ENCODE data around the gene EARS2. TPM values are rescaled to one million over a fixed set of nuclear protein-coding genes. Genes with fewer than 3 reads are reported as not detected.
"Not testable (repeated sequence)": the region's sequence is repeated elsewhere in the genome, so short reads cannot be mapped to it uniquely, and the experiment has no call there.

The EARS2 gene
- total RNA-seq, 1 donor, result 32.6 TPM

GRCh38 chr16:23485841-23486240 is 71.3 kb downstream of the EARS2 start:
- no peaks in the 10 kb centered on the region for H3K4me1 ChIP-seq (ENCODE audit: insufficient read depth, low read length)
- H3K79me2 ChIP-seq (ENCODE audit: insufficient read depth, low read length), result no peaks in the 10 kb centered on the region
- H3K27ac ChIP-seq (ENCODE audit: low read depth, low read length), result no peak overlapping the region
- H3K4me2 ChIP-seq (ENCODE audit: insufficient read depth, low read length), result no peak overlapping the region
- peaks cover 3% of the 10 kb centered on the region for H4K20me1 ChIP-seq (ENCODE audit: insufficient read depth, low read length)
- TF ChIP-seq, protein P1, sequence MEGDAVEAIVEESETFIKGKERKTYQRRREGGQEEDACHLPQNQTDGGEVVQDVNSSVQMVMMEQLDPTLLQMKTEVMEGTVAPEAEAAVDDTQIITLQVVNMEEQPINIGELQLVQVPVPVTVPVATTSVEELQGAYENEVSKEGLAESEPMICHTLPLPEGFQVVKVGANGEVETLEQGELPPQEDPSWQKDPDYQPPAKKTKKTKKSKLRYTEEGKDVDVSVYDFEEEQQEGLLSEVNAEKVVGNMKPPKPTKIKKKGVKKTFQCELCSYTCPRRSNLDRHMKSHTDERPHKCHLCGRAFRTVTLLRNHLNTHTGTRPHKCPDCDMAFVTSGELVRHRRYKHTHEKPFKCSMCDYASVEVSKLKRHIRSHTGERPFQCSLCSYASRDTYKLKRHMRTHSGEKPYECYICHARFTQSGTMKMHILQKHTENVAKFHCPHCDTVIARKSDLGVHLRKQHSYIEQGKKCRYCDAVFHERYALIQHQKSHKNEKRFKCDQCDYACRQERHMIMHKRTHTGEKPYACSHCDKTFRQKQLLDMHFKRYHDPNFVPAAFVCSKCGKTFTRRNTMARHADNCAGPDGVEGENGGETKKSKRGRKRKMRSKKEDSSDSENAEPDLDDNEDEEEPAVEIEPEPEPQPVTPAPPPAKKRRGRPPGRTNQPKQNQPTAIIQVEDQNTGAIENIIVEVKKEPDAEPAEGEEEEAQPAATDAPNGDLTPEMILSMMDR (IDR thresholded peaks at IDR 0.05; ENCODE audit: extremely low read depth, low read depth, low read length), result no peak
- H3K4me3 ChIP-seq (ENCODE audit: insufficient read depth, low read length), result no peak overlapping the region
- H3K9me3 ChIP-seq (ENCODE audit: low read depth, low read length), result no peaks in the 10 kb centered on the region
- no peak for DNase-seq (ENCODE audit: insufficient read length, low spot score, missing footprints)
- H2AFZ ChIP-seq (ENCODE audit: low read length), result no peak overlapping the region
- no peaks in the 10 kb centered on the region for H3K27me3 ChIP-seq (ENCODE audit: insufficient read depth, low read length)
- peaks cover 69% of the 10 kb centered on the region for H3K36me3 ChIP-seq (ENCODE audit: insufficient read depth, low read length)

DNA sequence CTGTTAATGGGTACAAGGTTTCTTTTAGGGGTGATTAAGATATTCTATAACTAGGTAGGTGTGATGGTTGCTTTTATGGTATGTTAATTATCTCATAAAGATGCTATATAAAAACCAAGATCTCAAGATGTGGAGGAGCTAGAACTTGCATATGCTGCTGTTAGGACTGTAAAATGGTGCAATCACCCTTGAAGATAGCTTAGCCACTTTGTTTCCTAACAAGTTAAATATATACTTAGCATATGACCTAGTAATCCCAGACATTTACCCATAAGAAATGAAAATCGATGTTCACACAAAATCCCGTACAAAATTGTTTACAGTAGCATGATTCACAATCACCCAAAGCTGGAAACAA is 71.9 kb downstream of the EARS2 start:
- no peaks in the 10 kb centered on the region for H3K79me2 ChIP-seq (ENCODE audit: insufficient read depth, low read length)
- H3K4me1 ChIP-seq (ENCODE audit: insufficient read depth, low read length), result no peaks in the 10 kb centered on the region
- no peak overlapping the region for H3K4me2 ChIP-seq (ENCODE audit: insufficient read depth, low read length)
- H3K36me3 ChIP-seq (ENCODE audit: insufficient read depth, low read length), result peaks cover 73% of the 10 kb centered on the region
- H3K27me3 ChIP-seq (ENCODE audit: insufficient read depth, low read length), result no peaks in the 10 kb centered on the region
- H2AFZ ChIP-seq (ENCODE audit: low read length), result no peak overlapping the region
- H3K4me3 ChIP-seq (ENCODE audit: insufficient read depth, low read length), result no peak overlapping the region
- peaks cover 5% of the 10 kb centered on the region for H4K20me1 ChIP-seq (ENCODE audit: insufficient read depth, low read length)
- H3K27ac ChIP-seq (ENCODE audit: low read depth, low read length), result no peak overlapping the region
- DNase-seq (ENCODE audit: insufficient read length, low spot score, missing footprints), result no peak
- TF ChIP-seq, protein P1 (IDR thresholded peaks at IDR 0.05; ENCODE audit: extremely low read depth, low read depth, low read length), result no peak
- H3K9me3 ChIP-seq (ENCODE audit: low read depth, low read length), result no peaks in the 10 kb centered on the region

GRCh38 chr16:23484510-23485256 is 72.5 kb downstream of the EARS2 start:
- DNase-seq (ENCODE audit: insufficient read length, low spot score, missing footprints), result no peak
- Histone ChIP-seq H3K36me3 (ENCODE audit: insufficient read depth, low read length) (peaks cover 73% of the 10 kb centered on the region), H3K4me1 (ENCODE audit: insufficient read depth, low read length) (no peaks in the 10 kb centered on the region), H3K4me2 (ENCODE audit: insufficient read depth, low read length) (no peak overlapping the region), H3K27me3 (ENCODE audit: insufficient read depth, low read length) (no peaks in the 10 kb centered on the region), H3K27ac (ENCODE audit: low read depth, low read length) (no peak overlapping the region), H3K9me3 (ENCODE audit: low read depth, low read length) (no peaks in the 10 kb centered on the region), H3K4me3 (ENCODE audit: insufficient read depth, low read length) (no peak overlapping the region), H4K20me1 (ENCODE audit: insufficient read depth, low read length) (peaks cover 5% of the 10 kb centered on the region), H2AFZ (ENCODE audit: low read length) (no peak overlapping the region), H3K79me2 (ENCODE audit: insufficient read depth, low read length) (no peaks in the 10 kb centered on the region)
- TF ChIP-seq, protein P1 (IDR thresholded peaks at IDR 0.05; ENCODE audit: extremely low read depth, low read depth, low read length), result no peak

DNA sequence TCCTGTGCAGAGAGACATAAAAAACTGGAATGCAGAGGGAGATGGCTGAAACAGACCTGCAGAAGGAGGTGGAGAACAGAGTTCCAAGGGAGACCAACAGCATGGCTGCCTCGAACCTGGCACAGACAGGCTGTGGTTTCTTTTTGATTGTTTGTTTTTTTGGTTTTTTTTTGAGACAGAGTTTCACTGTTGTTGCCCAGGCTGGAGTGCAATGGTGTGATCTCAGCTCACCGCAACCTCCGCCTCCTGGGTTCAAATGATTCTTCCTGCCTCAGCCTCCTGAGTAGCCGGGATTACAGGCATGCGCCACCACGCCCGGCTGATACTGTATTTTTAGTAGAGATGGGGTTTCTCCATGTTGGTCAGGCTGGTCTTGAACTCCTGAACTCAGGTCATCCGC is 73.7 kb downstream of the EARS2 start:
- H3K4me1 ChIP-seq (ENCODE audit: insufficient read depth, low read length); H3K27ac ChIP-seq (ENCODE audit: low read depth, low read length); H3K9me3 ChIP-seq (ENCODE audit: low read depth, low read length); H3K27me3 ChIP-seq (ENCODE audit: insufficient read depth, low read length); H4K20me1 ChIP-seq (ENCODE audit: insufficient read depth, low read length); H2AFZ ChIP-seq (ENCODE audit: low read length); H3K4me2 ChIP-seq (ENCODE audit: insufficient read depth, low read length); DNase-seq (ENCODE audit: insufficient read length, low spot score, missing footprints); H3K4me3 ChIP-seq (ENCODE audit: insufficient read depth, low read length); H3K79me2 ChIP-seq (ENCODE audit: insufficient read depth, low read length): not testable (repeated sequence)
- H3K36me3 ChIP-seq (ENCODE audit: insufficient read depth, low read length), result peaks cover 80% of the 10 kb centered on the region
